Stimulated activated CD8-positive, alpha-beta memory T cell treated with anti-CD3 and anti-CD28 coated beads, Interleukin-12 subunit alpha, Interleukin-12 subunit beta, amount 100 ng/mL, for 24 hours (primary cell): ENCODE measurements around the gene TRMT5.

Experiments
- DNase-seq: peaks from one replicate; pipeline ENCODE4 v3.0.0-alpha.2; 2020; ENCODE audit errors: extremely low read depth

Gene TRMT5

DNA sequence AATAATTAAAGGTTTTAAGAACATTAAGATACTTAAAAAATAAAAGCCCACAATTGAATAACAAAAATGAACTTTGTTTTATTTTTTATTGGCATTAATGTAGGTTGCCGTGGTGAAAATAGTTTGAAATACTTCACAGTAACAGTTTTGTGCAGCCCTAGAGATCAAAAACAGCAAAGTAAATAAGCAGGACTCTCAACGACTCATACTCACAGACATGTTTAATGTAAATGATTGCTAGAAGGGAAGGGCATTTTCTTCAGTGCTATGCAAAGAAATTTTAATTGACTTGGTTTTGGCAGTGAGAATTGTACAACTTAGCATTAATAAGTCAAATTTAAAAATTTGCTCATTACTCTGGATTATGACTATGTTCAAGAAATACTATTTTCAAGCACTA is 16.0 kb downstream of the TRMT5 start:
- DNase-seq, result no peak

DNA sequence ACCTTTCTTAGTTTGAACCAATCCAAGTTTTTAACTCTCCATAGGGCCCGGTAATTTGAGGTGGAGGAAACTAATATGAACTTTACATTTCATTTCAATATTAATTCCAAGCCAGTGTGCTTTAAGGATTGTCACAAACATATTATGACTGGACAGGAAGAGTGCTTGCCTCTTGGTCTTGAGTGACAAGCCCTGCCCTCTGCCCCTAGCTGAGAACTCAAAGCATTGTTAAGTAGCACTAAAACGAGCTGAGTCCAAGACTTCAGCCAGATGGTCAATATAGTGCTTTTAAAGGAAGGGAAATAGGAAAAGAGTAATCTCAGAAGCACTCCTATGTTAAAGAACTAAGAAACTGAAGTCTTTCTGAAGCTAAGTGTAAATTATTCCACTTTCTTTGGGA is 17.1 kb downstream of the TRMT5 start:
- no peak for DNase-seq

DNA sequence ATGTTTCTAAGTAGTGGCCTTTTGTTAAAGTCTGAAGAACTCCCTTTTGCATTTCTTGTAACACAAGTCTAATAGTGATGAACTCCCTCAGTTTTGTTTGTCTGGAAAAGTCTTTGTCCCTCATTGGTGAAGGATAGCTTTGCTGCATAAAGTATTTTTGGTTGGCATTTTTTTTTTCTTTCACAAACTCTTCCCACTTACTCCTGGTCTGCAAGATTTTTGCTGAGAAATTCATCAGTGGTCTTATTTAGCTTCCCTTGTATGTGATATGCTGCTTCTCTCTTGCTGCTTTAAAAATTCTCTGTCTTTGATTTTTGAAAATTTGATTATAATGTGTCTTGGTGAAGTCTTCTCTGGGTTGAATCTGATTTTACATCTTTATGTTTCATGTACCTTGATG is 22.7 kb downstream of the TRMT5 start:
- DNase-seq, result no peak

DNA sequence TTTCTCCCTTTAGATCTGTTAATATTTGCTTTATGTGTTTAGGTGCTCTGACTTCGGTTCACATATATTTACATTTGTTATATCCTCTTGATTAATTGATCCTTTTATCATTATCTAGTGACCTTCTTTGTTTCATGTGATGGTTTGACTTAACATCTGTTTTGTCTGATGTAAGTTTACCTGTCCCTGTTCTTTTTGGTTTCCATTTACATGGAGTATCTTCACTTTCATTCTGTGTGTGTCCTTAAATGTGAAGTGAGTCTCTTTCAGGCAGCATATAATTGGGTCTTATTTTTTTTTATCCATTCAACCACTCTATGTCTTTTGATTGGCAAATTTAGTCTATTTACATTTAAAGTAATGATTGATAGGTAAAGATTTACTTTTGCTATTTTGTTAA is 24.2 kb downstream of the TRMT5 start:
- no peak for DNase-seq

DNA sequence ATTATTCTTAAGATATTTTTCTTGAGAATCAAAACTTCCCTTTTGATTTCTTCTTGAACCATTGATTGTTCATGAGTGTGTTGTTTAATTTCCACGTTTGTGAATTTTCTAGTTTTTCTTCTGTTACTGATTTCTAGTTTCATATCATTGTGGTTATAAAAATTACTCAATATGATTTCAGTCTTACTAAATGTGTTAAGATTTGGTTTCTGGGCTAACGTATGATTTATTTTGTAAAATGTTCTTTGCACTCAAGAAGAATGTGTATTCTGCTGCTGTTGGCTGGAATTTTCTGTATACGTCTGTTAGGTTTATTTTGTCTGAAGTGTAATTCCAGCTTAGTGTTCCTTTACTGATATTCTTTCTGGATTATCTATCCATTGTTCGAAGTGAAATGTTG is 24.7 kb downstream of the TRMT5 start:
- DNase-seq, result no peak

DNA sequence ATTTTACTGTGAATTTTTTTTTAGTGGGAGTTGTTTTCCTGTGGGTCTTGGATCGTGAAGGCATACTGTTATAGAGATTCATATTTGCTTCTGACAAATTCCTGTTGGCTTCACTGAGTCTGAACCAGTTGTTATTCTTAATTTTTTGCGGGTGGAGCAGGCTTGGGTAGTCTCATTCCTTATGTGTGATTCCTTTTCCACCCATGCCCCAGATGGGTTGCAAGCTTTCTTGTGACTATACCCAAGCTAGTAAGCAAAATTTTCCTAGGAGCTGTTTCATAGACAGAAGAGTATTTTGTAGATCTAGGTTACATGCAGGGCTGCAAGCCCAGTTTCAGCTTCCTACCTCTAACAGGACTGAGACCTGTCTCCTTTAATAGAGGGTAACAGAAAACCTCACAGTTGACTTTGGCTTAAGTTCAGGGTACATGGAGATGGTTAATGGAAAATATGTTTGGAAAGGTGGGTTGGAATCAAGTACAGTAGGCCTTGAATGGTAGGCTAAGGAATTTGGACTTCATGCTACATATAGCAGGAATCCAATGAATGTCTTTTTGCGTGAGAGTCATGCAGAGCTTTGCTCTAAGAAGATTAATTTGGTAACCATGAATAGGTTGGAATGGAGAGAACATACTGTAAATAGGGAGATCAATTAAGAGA is 29.0 kb downstream of the TRMT5 start:
- DNase-seq, result no peak

DNA sequence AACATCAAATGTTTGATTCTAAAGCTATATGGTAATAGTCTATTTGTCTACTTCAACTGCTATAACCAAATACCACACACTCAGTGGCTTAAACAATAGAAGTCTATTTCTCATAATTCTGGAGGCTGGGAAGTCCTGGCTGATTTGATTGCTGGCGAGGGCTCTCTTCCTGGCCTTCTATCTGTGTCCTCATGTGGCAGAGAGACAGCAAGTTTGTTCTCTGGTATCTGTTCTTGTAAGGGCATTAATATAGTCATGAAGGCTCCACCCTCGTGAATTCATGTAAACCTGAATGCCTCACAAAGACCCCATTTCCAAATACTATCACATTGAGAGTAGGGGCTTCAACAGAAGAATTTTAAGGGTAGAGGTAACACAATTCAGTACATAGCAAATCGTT is 34.1 kb downstream of the TRMT5 start:
- DNase-seq, result no peak

DNA sequence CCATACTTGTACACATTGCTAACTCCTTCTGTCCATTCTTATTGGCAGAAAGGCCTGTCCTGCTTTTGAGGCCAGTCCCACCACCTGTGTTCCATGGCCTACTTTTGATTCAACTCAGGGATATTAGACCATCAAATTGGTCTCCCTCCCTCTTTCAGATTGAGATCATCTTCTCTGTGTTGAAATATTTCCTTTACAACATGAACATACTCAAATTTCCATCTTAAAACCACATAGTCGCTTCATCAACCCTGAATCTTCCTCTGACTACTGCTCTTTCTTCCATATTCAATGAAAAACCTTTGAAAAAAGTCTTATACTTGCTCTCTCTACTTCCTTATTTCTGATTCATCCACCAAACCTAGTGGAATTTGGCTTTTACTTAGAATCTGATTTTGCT is 34.9 kb downstream of the TRMT5 start:
- no peak for DNase-seq

DNA sequence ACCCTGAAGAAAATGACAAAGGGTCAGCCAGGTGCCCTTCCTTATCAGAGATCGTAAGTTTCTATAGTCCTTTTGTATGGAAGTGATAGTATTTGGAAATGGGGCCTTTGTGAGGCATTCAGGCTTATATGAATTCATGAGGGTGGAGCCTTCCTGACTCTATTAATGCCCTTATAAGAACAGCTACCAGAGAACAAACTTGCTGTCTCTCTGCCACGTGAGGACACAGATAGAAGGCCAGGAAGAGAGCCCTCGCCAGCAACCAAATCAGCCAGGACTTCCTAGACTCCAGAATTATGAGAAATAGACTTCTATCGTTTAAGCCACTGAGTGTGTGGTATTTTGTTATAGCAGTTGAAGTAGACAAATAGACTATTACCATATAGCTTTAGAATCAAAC is 36.7 kb downstream of the TRMT5 start:
- no peak for DNase-seq

DNA sequence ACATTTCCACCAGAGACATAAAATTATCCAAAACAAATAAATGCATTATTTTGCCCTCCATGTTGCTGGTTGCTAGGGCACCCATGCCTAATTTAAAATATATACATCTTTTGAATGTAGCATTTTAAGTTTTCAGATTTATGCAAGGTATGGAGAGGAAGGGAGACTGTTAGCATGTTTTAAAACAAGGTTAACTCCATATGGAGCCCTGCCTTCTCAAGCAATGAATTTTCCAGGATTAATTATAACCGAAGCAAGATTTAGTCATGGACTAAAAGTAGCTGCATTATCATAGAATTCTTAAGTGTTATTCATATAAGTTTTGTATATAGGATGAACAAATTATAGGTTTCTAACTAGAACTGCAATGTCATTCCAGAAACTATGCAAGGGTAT is 37.2 kb downstream of the TRMT5 start:
- no peak for DNase-seq

DNA sequence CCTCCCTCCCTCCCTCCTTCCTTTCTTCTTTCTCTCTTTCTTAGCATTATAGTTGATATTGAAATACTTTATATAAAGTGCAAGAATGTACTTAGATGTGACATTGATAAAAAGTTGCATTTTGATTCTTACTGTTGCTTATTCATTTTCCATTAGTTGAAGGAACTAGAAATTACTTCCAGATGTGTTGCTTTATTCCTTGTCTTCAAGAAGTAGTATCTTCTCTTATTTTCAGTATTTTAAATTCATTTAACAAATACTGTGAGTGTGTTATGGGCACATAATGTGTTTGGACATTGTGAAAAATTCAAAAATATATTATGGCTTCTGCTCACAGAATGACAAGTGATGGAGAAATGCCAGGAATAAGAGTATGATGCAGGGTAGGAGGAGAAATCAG is 45.6 kb downstream of the TRMT5 start:
- DNase-seq, result no peak

DNA sequence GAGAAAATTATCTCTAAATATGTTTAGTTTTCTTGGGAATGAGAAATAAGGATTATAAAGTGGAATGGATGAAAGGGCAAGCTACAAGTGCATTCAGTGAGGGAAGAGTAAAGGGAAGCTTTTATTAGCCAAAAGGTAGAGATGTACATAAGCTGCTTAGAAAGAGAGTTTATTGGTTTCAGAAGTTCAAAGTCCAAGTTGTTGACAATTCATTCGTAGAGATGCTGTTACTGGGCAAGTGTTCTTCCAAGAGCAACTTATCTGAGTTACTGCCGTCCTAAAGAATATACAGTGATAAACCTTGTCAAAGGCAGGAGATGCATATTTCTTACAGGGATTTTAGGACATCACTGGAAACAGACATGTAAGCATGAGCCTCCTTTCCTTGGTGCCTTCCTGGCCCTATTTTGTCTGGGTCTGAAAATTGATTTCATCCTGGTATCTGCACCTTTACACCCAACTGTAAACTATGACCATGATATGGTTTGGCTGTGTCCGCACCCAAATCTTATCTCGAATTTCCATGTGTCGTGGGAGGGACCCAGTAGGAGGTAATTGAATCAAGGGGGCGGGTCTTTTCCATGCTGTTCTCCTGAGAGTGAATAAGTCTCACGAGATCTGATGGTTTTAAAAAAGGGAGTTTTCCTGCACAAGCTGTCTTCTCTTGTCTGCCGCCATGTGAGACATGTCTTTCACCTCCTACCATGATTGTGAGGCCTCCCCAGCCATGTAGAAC is 46.8 kb downstream of the TRMT5 start:
- no peak for DNase-seq

DNA sequence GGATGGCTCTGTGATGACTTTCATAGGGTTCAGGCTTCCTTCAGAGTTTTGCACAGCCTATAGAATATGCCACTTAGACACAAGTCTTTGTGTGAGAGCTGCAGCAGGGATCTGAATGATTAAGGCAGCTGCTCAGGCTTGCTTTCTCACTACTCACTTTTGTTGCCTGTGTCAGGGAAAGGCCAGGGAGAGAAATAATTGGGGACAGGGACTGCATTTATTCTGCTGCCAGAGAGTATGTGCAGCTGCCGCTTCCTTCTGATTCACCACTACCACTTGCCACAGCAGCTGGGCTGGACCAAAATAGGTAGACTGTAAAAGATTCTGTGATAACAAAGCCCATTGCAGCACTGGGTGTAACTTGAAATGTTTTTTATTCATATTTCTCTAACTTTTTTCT is 49.7 kb downstream of the TRMT5 start:
- DNase-seq, result no peak

DNA sequence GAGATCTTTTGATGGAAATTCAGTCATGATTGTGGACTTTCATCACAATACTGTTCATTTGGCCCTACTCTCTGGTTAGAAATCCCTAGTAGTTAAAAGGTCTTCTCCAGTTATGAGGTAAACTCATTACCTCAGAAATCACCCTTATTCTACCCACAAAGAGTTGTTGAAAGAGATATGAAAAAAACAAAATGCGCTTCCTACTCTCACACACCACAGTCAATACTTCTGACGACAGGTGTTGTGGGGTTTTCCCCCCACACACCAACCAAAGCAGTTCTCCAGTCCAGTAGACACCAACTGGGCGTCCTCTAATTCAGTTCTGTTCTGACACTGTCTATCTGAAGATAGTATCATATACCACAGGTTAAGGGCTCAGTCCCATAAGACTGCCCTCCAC is 54.9 kb downstream of the TRMT5 start:
- no peak for DNase-seq

DNA sequence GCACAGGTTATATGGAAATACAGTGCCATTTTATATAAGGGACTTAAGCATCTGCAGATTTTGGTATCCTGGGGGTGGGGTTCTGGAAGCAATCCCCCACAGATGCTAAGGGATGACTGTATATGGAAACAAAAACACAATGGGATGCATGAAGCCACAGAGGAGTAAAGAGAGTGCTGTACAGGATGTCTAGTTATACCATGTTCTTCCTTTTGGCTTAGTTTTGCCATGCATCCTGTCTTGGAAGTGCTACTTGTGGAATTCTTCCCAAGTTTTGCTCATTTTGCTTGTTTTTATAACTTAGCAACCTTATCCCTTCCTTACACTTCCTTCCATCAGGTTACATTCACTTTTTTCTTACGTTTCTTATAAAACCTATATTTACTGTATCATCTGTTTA is 55.6 kb downstream of the TRMT5 start:
- DNase-seq, result no peak

DNA sequence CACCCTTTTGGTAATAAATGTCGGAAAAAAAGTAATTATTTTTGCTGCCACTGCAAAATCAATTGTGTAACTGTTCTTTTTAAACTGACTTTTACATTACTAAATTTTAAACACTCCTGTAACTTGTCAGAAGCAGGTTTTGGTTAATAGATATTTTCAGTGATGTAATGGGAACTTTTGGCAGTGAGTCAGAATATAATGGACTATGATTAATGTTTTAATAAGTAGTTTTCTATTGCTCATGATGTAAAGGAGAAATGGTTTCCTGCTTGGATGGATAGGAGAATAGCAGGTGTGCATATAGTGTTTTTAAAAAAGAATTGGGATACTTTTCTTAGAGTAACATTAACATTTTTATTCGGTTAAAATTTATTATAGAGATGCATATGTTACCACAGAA is 58.8 kb downstream of the TRMT5 start:
- DNase-seq, result no peak
